Fibroblast of lung (primary cell): ENCODE data around the gene IGF2BP2.

Source experiments
- EZH2 ChIP-seq: IDR thresholded peaks from 2 replicates; pipeline ENCODE4 v1.5.1; 2012; ENCODE audit warnings: low read length, control low read depth, mild to moderate bottlenecking; ENCODE audit errors: missing control alignments
- TF ChIP-seq, protein P1 (sequence below), 2 donors: IDR thresholded peaks in 1 of 2; conservative IDR thresholded peaks in 1 of 2; 1 replicate in 1 of 2; 2 replicates in 1 of 2; pipeline ENCODE4 v1.5.1; 2011 to 2012; ENCODE audit warnings: low read length in 2 of 2, control low read depth in 1 of 2, inconsistent platforms in 1 of 2, low read depth in 1 of 2, mild to moderate bottlenecking in 1 of 2

DNA sequence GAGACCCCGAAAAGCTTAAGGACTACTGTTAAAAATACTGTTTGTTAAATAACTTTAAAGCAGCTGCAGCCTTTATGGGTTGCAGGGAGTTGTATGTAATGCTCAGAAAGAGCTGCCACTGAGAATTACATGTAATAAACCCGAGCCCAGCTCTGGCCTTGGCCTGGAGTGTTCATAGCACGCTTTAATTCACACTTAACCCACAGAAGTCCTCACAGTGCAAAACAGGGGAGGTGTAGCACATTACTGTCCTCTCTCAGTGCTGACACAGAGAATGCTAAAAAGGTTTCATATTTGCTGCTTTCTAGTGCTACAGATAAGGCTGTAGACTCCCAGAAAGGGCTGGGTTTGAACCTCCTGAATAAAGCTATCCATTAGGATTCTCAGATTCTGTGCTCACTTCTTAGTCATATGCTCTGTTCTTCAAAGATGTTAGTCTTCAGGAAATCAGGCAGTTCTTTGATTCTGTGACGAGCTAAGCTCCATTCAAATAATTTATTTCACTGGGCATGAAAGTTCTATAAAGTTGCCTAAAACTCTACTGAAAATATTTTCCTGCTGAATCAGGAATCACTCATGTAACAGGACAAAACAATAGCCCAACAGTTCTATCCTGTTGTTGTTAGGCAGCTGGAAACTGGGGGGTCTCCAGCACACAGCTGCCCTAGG lies 130.7 kb downstream of the IGF2BP2 start:
- TF ChIP-seq, protein P1, sequence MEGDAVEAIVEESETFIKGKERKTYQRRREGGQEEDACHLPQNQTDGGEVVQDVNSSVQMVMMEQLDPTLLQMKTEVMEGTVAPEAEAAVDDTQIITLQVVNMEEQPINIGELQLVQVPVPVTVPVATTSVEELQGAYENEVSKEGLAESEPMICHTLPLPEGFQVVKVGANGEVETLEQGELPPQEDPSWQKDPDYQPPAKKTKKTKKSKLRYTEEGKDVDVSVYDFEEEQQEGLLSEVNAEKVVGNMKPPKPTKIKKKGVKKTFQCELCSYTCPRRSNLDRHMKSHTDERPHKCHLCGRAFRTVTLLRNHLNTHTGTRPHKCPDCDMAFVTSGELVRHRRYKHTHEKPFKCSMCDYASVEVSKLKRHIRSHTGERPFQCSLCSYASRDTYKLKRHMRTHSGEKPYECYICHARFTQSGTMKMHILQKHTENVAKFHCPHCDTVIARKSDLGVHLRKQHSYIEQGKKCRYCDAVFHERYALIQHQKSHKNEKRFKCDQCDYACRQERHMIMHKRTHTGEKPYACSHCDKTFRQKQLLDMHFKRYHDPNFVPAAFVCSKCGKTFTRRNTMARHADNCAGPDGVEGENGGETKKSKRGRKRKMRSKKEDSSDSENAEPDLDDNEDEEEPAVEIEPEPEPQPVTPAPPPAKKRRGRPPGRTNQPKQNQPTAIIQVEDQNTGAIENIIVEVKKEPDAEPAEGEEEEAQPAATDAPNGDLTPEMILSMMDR (conservative IDR thresholded peaks at IDR 0.05 in 1 of 2, IDR thresholded peaks at IDR 0.05 in 1 of 2; ENCODE audit: low read depth in 1 of 2, low read length in 2 of 2): no peak
- no peak for TF ChIP-seq EZH2
